ENCODE measurements around the gene CD5L. TPM values are rescaled to one million over a fixed set of nuclear protein-coding genes. Genes with fewer than 3 reads are reported as not detected.

CD5L gene
- total RNA-seq (2014; rRNA removed; shearing (Covaris generic)): not detected in 2 replicates

GRCh38 chr1:157841708-157842107, at the start of gene CD5L:
Gene CD5L, minus strand, starts transcription at chr1:157841808. Its CDS starts 107 bp downstream, at chr1:157841701.
- no peak for DNase-seq (ENCODE audit: low spot score)

GRCh38 chr1:157882580-157882979, 41.0 kb upstream of the CD5L start:
- no peak for DNase-seq (ENCODE audit: low spot score)

GRCh38 chr1:157880621-157881020, 39.0 kb upstream of the CD5L start:
- DNase-seq (ENCODE audit: low spot score): peak; percentile 53

- DNase-seq (ENCODE audit: low spot score): peak; percentile 64
These were observed 36.5 kb upstream of the CD5L start for GRCh38 chr1:157878059-157878458.

- no peak for DNase-seq (ENCODE audit: low spot score)
These were observed 28.9 kb upstream of the CD5L start for GRCh38 chr1:157870490-157870889.

- no peak for DNase-seq (ENCODE audit: low spot score)
These were observed 27.0 kb upstream of the CD5L start for GRCh38 chr1:157868654-157869053.

GRCh38 chr1:157862114-157863070, 20.8 kb upstream of the CD5L start:
- no peak for DNase-seq (ENCODE audit: low spot score)

GRCh38 chr1:157856538-157856937, 14.9 kb upstream of the CD5L start:
- no peak for DNase-seq (ENCODE audit: low spot score)

GRCh38 chr1:157852476-157852875, 10.9 kb upstream of the CD5L start:
- no peak for DNase-seq (ENCODE audit: low spot score)

GRCh38 chr1:157849229-157849875, 7.7 kb upstream of the CD5L start:
- no peak for DNase-seq (ENCODE audit: low spot score)

GRCh38 chr1:157844089-157844830, 2.7 kb upstream of the CD5L start:
- no peak for DNase-seq (ENCODE audit: low spot score)

GRCh38 chr1:157842939-157843338, 1.3 kb upstream of the CD5L start:
- no peak for DNase-seq (ENCODE audit: low spot score)

- DNase-seq (ENCODE audit: low spot score): no peak
These were observed 2.6 kb downstream of the CD5L start for GRCh38 chr1:157838966-157839365.

GRCh38 chr1:157834430-157834829, 7.2 kb downstream of the CD5L start:
- no peak for DNase-seq (ENCODE audit: low spot score)

GRCh38 chr1:157833145-157833544, 8.5 kb downstream of the CD5L start:
- DNase-seq (ENCODE audit: low spot score): no peak

GRCh38 chr1:157831968-157832626, 9.5 kb downstream of the CD5L start:
- no peak for DNase-seq (ENCODE audit: low spot score)

- no peak for DNase-seq (ENCODE audit: low spot score)
These were observed 10.7 kb downstream of the CD5L start for GRCh38 chr1:157830887-157831286.

- no peak for DNase-seq (ENCODE audit: low spot score)
These were observed 11.9 kb downstream of the CD5L start for GRCh38 chr1:157829711-157830110.

- DNase-seq (ENCODE audit: low spot score): no peak
These were observed 12.4 kb downstream of the CD5L start for GRCh38 chr1:157829210-157829609.

GRCh38 chr1:157820299-157820698, 21.3 kb downstream of the CD5L start:
- DNase-seq (ENCODE audit: low spot score): no peak

GRCh38 chr1:157819896-157820295, 21.7 kb downstream of the CD5L start, which contains the start of gene FCRL1:
Gene FCRL1, minus strand, starts transcription at chr1:157820120. Its CDS starts 83 bp downstream, at chr1:157820037.
- DNase-seq (ENCODE audit: low spot score): no peak

Data from HT-29 (cell line).